C4-2B (cell line): ENCODE results near the gene MUC5AC.

Source experiments
- H3K27ac ChIP-seq: fragments of 450-650 bp; 2 replicates; pipeline ENCODE4 v1.5.1; 2017
- CTCF ChIP-seq: fragments of 450-650 bp; conservative IDR thresholded peaks from 2 replicates; pipeline ENCODE4 v1.5.1; 2017; ENCODE audit warnings: mild to moderate bottlenecking
- ZFX ChIP-seq: fragments of 450-650 bp; IDR thresholded peaks from 2 replicates; pipeline ENCODE4 v1.6.1; 2017

The MUC5AC gene

DNA sequence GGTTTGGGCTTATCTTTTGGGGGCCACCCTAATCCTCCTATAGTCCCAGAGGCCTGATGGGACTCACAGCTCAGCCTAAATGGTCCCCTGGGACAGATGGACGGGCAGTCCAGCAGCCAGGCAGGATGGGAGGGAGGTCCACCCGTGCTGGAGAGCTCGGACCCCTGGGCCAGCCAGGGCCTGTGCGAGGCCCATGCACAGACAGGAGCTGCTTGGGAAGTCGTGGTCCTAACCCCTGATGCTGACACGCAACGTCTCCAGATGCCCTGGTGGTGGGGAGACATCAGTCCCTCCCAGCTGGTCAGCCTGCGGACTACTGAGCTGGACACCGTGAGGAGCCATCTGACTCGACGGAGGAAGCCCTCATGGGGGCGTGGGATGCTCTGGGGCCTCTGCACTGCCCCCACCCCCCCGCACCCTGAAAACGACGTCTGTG lies 31.2 kb upstream of the MUC5AC start:
- TF ChIP-seq CTCF: no peak
- TF ChIP-seq ZFX: no peak
- H3K27ac ChIP-seq: no peak overlapping the region

GRCh38 chr11:1126935-1127663 lies 30.7 kb upstream of the MUC5AC start:
- H3K27ac ChIP-seq: no peak overlapping the region
- TF ChIP-seq CTCF: no peak
- TF ChIP-seq ZFX: no peak

DNA sequence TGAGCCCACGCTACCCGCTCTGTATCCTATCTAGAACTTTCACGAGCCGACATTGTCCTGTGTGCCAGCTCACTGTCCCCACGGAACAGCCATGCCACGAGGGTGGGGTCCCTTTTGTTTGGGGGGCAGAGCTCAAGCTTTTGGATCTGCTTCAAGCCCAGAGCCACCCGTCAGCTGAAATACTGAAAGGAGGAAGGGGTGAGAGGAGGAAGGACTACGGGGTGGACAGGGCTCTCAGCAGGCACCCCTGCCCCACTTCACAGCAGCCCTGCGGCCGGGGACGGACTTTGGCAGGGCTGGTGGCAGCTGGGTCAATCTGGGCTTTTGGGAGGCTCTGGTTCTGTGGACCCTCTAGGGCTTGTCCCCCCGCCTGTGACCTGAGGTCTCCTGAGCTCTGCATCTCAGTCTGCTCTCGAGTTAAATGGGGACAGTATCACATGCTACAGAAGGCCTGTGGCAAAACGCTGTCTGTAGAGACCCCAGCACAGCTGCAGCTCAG lies 30.0 kb upstream of the MUC5AC start:
- no peak for TF ChIP-seq CTCF
- H3K27ac ChIP-seq: no peak overlapping the region

- H3K27ac ChIP-seq: no peak overlapping the region
- TF ChIP-seq ZFX (no peak), CTCF (no peak)
Observed at GRCh38 chr11:1128311-1129142, 29.2 kb upstream of the MUC5AC start.

DNA sequence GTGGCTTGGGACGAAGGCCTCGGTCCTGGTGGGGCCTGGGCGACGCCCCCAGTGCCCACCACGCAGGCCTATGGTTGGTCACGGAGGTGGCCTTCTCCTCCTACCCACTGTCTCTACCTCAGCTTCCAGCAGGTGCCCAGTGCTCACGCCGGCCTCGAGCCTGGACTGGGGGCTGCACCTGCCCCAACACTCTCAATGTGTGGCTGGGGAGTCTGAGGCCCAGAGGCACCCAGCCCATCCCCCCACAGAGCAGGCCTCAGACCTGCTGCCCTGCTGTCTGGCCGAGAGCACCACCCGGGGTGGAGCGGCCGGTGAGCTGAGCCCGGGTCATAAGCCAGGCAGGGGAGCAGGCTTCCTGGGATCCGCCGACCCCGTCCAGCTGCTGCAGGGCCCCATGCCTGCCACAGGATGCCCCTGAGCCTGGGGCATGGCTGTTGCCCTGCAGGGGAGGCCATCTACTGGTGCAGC lies 28.6 kb upstream of the MUC5AC start:
- TF ChIP-seq CTCF (no peak), ZFX (no peak)
- H3K27ac ChIP-seq: no peak overlapping the region

DNA sequence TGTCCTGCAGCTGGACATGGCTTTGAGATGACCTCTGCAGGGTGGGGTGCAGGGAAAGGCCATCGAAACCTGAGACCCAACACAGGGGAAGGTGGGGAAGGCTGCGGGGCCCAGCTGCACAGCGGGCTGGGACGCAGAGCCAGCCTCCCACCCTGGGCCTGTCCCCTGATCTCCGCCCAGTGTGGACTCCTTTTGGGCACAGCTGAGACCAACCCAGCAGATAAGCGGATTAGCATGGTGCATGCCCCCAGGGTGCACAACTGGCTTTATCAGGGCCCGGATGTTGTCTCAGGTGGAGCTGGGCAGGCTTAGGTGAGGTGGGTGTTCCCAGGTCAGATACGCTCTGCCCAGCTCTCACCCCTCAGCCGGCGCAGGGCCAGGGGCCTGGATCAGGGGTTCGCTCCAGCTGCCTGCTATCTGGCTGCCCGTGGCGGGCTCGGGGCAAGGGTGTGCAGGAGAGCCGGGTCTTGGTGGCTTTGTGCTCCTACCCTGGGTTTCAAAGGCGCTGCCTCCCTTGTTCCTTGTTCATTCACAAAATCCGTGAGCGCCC lies 28.1 kb upstream of the MUC5AC start:
- H3K27ac ChIP-seq: no peak overlapping the region
- TF ChIP-seq ZFX (no peak), CTCF (no peak)
